PC-3 (cell line): ENCODE data around the gene DGKI. TPM values are rescaled to one million over a fixed set of nuclear protein-coding genes. Genes with fewer than 3 reads are reported as not detected.

ENCODE experiments used
- ATAC-seq: fragments of 200-7000 bp; cut with Tn5 transposase; 2 replicates; pipeline ENCODE4 v1.9.1; 2020; ENCODE audit warnings: mild to moderate bottlenecking, moderate library complexity
- BruUV-seq: library from RNA; stranded (reverse); fragments of 400-500 nt; replicated peaks from 2 replicates; lab custom pipeline; 2021; lab: Mats Ljungman, UMichigan
- CTCF ChIA-PET: fragments of 300-600 bp; sonication (Branson Sonifier 250); formaldehyde crosslinking; loops from one replicate; lab custom pipeline; 2022; ENCODE audit warnings: antibody characterized with exemption; lab: Charles Lee
- POLR2A ChIA-PET: fragments of 300-600 bp; sonication (Branson Sonifier 250); formaldehyde crosslinking; loops from one replicate; lab custom pipeline; 2022; ENCODE audit warnings: antibody characterized with exemption; ENCODE audit not compliant: unreplicated experiment; lab: Charles Lee
- DNase-seq: peaks from one replicate; pipeline ENCODE4 v3.0.0-alpha.2; 2015
- H2AFZ ChIP-seq: fragments of 300-600 bp; sonication (generic); 2 replicates; pipeline ENCODE4 v1.6.0; 2016; ENCODE audit warnings: antibody characterized with exemption, low read length
- H3F3A ChIP-seq: fragments of 300-600 bp; sonication (generic); one replicate; pipeline ENCODE4 v1.6.0; 2017; ENCODE audit warnings: antibody characterized with exemption, low read length, control low read depth, mild to moderate bottlenecking; ENCODE audit not compliant: unreplicated experiment
- H3K27ac ChIP-seq: fragments of 300-600 bp; sonication (generic); 2 replicates; pipeline ENCODE4 v1.5.1; 2016; ENCODE audit warnings: mild to moderate bottlenecking, low read length
- H3K27me3 ChIP-seq: fragments of 300-600 bp; sonication (generic); 2 replicates; pipeline ENCODE4 v1.6.1; 2016; ENCODE audit warnings: low read length, mixed read lengths
- H3K36me3 ChIP-seq: fragments of 300-600 bp; sonication (generic); 2 replicates; pipeline ENCODE4 v1.6.1; 2016; ENCODE audit warnings: low read depth, mixed run types, low read length, mixed read lengths
- H3K4me1 ChIP-seq: fragments of 300-600 bp; sonication (generic); 2 replicates; pipeline ENCODE4 v1.5.1; 2016; ENCODE audit warnings: low read length; ENCODE audit not compliant: insufficient read depth
- H3K4me2 ChIP-seq: fragments of 300-600 bp; sonication (generic); 2 replicates; pipeline ENCODE4 v1.6.0; 2016; ENCODE audit warnings: low read length
- H3K4me3 ChIP-seq: fragments of 300-600 bp; sonication (generic); 2 replicates; pipeline ENCODE4 v1.5.1; 2016; ENCODE audit warnings: mild to moderate bottlenecking, low read length, mixed read lengths
- H3K79me2 ChIP-seq: fragments of 300-600 bp; sonication (generic); 2 replicates; pipeline ENCODE4 v1.6.1; 2017; ENCODE audit warnings: low read length, mixed read lengths
- H3K9ac ChIP-seq: fragments of 300-600 bp; sonication (generic); 2 replicates; pipeline ENCODE4 v1.6.0; 2016; ENCODE audit warnings: mild to moderate bottlenecking, low read length
- H3K9me2 ChIP-seq: fragments of 300-600 bp; sonication (generic); replicated peaks from 2 replicates; pipeline ENCODE4 v1.6.1; 2016; ENCODE audit warnings: mixed run types, low read length, mixed read lengths
- H3K9me3 ChIP-seq: fragments of 300-600 bp; sonication (generic); 2 replicates; pipeline ENCODE4 v1.6.1; 2016; ENCODE audit warnings: low read length, mixed read lengths
- H4K20me1 ChIP-seq: fragments of 300-600 bp; sonication (generic); 2 replicates; pipeline ENCODE4 v1.6.1; 2016; ENCODE audit warnings: low read length, mixed read lengths
- EZH2 ChIP-seq: fragments of 300-600 bp; sonication (generic); IDR thresholded peaks from one replicate; pipeline ENCODE4 v1.6.1; 2017; ENCODE audit warnings: antibody characterized with exemption, mild to moderate bottlenecking, low read length; ENCODE audit not compliant: unreplicated experiment
- EZH2phosphoT487 ChIP-seq: fragments of 300-600 bp; sonication (generic); IDR thresholded peaks from 2 replicates; pipeline ENCODE4 v1.6.1; 2018; ENCODE audit warnings: mild to moderate bottlenecking, antibody characterized with exemption, low read length, borderline replicate concordance
- intact Hi-C: fragments of 100-400 bp; cut with micrococcal nuclease; formaldehyde crosslinking; loops from 2 replicates; pipeline ENCODE4 v1.9.0; 2023
- total RNA-seq: library from RNA; depleted of rRNA; stranded (reverse); fragments of >200 nt; gene quantifications from 2 replicates; pipeline ENCODE4 v1.2.3, GENCODE V29; 2014
- TF ChIP-seq, protein P1 (sequence below): fragments of 300-600 bp; sonication (generic); conservative IDR thresholded peaks from 2 replicates; pipeline ENCODE4 v1.5.1; 2017; ENCODE audit warnings: antibody characterized with exemption, low read depth, mild to moderate bottlenecking, low read length

Gene DGKI
- total RNA-seq, 1 experiment from 2014 or later, result not detected

DNA sequence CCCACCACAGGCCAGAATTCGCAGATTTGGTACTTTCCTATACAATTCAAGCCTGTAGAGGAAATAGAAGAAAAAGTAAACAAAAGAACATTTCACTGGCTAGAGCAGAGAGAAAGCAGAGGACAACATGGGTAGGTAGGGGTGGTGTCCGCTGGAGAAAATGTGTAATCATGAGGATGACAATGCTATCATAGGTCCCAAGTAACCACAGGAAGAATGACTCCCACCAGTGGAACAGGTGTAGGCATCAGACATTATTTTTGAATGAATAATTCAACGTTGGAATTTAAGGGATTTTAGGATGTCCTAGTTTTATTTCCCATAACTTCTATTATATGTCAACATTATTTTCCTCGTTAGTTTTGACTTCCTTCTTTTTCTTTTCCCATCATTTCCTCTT, 248.9 kb downstream of the DGKI start:
- no peak for ATAC-seq
- H3K36me3 ChIP-seq, result no peaks in the 10 kb centered on the region
- ChIA-PET POLR2A (no interaction called here), CTCF (no interaction called here)
- H3K27me3 ChIP-seq, result peaks cover 24% of the 10 kb centered on the region
- H3K9me3 ChIP-seq, result no peaks in the 10 kb centered on the region
- H3K9me2 ChIP-seq, result no peaks in the 10 kb centered on the region
- no peak for TF ChIP-seq EZH2phosphoT487
- intact Hi-C loops, result no loop called here
- no peaks in the 10 kb centered on the region for H3F3A ChIP-seq
- no peak overlapping the region for H3K9ac ChIP-seq
- DNase-seq, result peak; percentile 20
- BruUV-seq, result no TSS peak
- H3K4me2 ChIP-seq, result no peak overlapping the region
- H3K79me2 ChIP-seq, result no peaks in the 10 kb centered on the region
- H2AFZ ChIP-seq, result no peak overlapping the region
- H3K4me3 ChIP-seq, result no peak overlapping the region
- H4K20me1 ChIP-seq, result no peaks in the 10 kb centered on the region
- no peaks in the 10 kb centered on the region for H3K4me1 ChIP-seq
- H3K27ac ChIP-seq, result no peak overlapping the region

GRCh38 chr7:137593115-137593711, 253.6 kb downstream of the DGKI start:
- Histone ChIP-seq H3K27me3 (0 out of 2 replicates have a peak, but pooled peaks cover 4% of the 10 kb centered on the region), H3F3A (no peaks in the 10 kb centered on the region), H3K9me3 (no peaks in the 10 kb centered on the region), H3K9ac (no peak overlapping the region), H3K4me2 (no peak overlapping the region), H3K36me3 (no peaks in the 10 kb centered on the region), H4K20me1 (no peaks in the 10 kb centered on the region), H3K4me1 (peaks cover 12% of the 10 kb centered on the region), H3K27ac (no peak overlapping the region), H3K79me2 (no peaks in the 10 kb centered on the region), H3K4me3 (no peak overlapping the region), H3K9me2 (no peaks in the 10 kb centered on the region), H2AFZ (no peak overlapping the region)
- ChIA-PET POLR2A (no interaction called here), CTCF (interaction anchor here (0.6 kb wide), 1 partner anchor 719 kb away, joined by 4 read pairs; no protein-coding TSS in a partner anchor)
- TF ChIP-seq EZH2phosphoT487 (no peak), EZH2 (no peak)
- TF ChIP-seq, protein P1, sequence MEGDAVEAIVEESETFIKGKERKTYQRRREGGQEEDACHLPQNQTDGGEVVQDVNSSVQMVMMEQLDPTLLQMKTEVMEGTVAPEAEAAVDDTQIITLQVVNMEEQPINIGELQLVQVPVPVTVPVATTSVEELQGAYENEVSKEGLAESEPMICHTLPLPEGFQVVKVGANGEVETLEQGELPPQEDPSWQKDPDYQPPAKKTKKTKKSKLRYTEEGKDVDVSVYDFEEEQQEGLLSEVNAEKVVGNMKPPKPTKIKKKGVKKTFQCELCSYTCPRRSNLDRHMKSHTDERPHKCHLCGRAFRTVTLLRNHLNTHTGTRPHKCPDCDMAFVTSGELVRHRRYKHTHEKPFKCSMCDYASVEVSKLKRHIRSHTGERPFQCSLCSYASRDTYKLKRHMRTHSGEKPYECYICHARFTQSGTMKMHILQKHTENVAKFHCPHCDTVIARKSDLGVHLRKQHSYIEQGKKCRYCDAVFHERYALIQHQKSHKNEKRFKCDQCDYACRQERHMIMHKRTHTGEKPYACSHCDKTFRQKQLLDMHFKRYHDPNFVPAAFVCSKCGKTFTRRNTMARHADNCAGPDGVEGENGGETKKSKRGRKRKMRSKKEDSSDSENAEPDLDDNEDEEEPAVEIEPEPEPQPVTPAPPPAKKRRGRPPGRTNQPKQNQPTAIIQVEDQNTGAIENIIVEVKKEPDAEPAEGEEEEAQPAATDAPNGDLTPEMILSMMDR, result no peak
- no peak for DNase-seq
- no TSS peak for BruUV-seq
- intact Hi-C loops, result loop anchor here (5.0 kb wide), 2 partner anchors 1791 to 1921 kb away; no protein-coding TSS in a partner anchor
- ATAC-seq, result no peak

DNA sequence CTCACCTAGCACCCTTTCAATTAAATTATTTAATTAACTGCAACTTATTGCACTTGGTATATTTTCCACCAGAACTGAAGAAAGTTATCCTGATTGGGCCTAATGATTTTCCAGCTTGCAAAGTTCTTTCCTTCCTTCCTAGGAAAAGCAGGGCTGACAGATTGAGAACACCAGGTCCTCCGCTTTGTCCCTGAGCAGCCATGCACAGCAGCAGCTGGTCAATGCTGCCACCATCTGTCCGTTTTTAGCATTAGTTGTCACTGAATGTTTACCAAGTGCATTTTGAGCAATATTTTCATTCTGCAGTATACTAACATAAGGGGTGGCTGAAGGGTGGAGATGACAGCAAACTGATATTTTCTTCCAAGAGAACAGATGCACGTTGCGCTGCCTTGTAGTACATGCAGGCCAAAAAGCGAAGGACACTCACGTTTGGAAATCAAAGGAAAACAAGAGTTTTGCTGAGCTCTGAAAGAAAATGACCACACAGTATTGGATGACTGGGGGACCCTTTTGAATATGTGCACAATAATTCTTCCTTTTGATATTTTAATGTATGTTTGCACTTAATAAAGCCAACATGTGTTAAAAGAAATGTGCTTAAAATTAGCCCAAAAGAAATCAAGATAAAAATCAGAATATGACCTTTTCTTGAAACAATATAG, 254.4 kb downstream of the DGKI start:
- POLR2A ChIA-PET, result no interaction called here
- H3K9me2 ChIP-seq, result no peaks in the 10 kb centered on the region
- ATAC-seq, result peak; percentile 93
- H3F3A ChIP-seq, result no peaks in the 10 kb centered on the region
- H2AFZ ChIP-seq, result peak overlapping the region; percentile 73
- H3K9me3 ChIP-seq, result no peaks in the 10 kb centered on the region
- TF ChIP-seq EZH2phosphoT487, result no peak
- TF ChIP-seq, protein P1, result peak; percentile 87
- no peaks in the 10 kb centered on the region for H3K79me2 ChIP-seq
- no peaks in the 10 kb centered on the region for H3K36me3 ChIP-seq
- H3K4me1 ChIP-seq, result peaks cover 12% of the 10 kb centered on the region
- 0 out of 2 replicates have a peak, but pooled peaks cover 4% of the 10 kb centered on the region for H3K27me3 ChIP-seq
- H3K27ac ChIP-seq, result peak overlapping the region; percentile 61
- H3K4me3 ChIP-seq, result no peak overlapping the region
- H4K20me1 ChIP-seq, result no peaks in the 10 kb centered on the region
- peak overlapping the region; percentile 43 for H3K9ac ChIP-seq
- H3K4me2 ChIP-seq, result peak overlapping the region; percentile 45
- CTCF ChIA-PET, result interaction anchor here (0.6 kb wide), 1 partner anchor 718 kb away, joined by 4 read pairs; no protein-coding TSS in a partner anchor
- BruUV-seq, result no TSS peak
- DNase-seq, result peak; percentile 85
- intact Hi-C loops, result loop anchor here (5.0 kb wide), 2 partner anchors 1790 to 1920 kb away; no protein-coding TSS in a partner anchor
